Spleen (tissue), 13 donors: ENCODE data around the gene BTK. TPM values are rescaled to one million over a fixed set of nuclear protein-coding genes. Genes with fewer than 3 reads are reported as not detected.
A peak's percentile ranks its signal among the peaks of the same experiment; 100 is the strongest.

Source experiments
- DNase-seq: peaks from one replicate; pipeline ENCODE4 v3.0.0-alpha.2; 2020
- H3K27ac ChIP-seq, 8 donors: fragments of 200-600 bp; sonication (generic) in 7 of 8; 1 replicate in 4 of 8; 2 replicates in 4 of 8; pipeline versions ENCODE4 v1.5.0 to v1.8.0; 2016 to 2021; ENCODE audit warnings: inconsistent platforms in 4 of 8, mild to moderate bottlenecking in 4 of 8, moderate library complexity in 1 of 8
- H3K27me3 ChIP-seq, 7 donors: fragments of 200-600 bp; sonication (generic) in 6 of 7; replicated peaks in 1 of 7; 1 replicate in 4 of 7; 2 replicates in 3 of 7; pipeline versions ENCODE4 v1.5.0 to v1.8.0; 2016 to 2021; ENCODE audit warnings: inconsistent platforms in 3 of 7, mild to moderate bottlenecking in 1 of 7
- H3K36me3 ChIP-seq, 6 donors: fragments of 200-600 bp; sonication (generic) in 5 of 6; 1 replicate in 4 of 6; 2 replicates in 2 of 6; pipeline versions ENCODE4 v1.5.0 to v1.8.0; 2016 to 2021; ENCODE audit warnings: inconsistent platforms in 2 of 6
- H3K4me1 ChIP-seq, 6 donors: fragments of 200-600 bp; sonication (generic) in 5 of 6; 1 replicate in 3 of 6; 2 replicates in 3 of 6; pipeline versions ENCODE4 v1.5.0 to v1.8.0; 2016 to 2021; ENCODE audit warnings: inconsistent platforms in 3 of 6
- H3K4me3 ChIP-seq, 8 donors: fragments of 200-600 bp; sonication (generic) in 7 of 8; 1 replicate in 4 of 8; 2 replicates in 4 of 8; pipeline versions ENCODE4 v1.5.0 to v1.8.0; 2016 to 2021; ENCODE audit warnings: inconsistent platforms in 4 of 8, mild to moderate bottlenecking in 4 of 8, moderate library complexity in 2 of 8
- H3K9me3 ChIP-seq, 8 donors: fragments of 200-600 bp; sonication (generic) in 7 of 8; 1 replicate in 4 of 8; 2 replicates in 4 of 8; pipeline versions ENCODE4 v1.5.0 to v1.8.0; 2016 to 2021; ENCODE audit warnings: inconsistent platforms in 4 of 8
- CTCF ChIP-seq, 11 experiments: fragments of 200-600 bp in 7 of 11; fragments of 450-650 bp in 4 of 11; sonication (generic) in 4 of 11; IDR thresholded peaks in 8 of 11; conservative IDR thresholded peaks in 3 of 11; 1 replicate in 7 of 11; 2 replicates in 4 of 11; pipeline versions ENCODE4 v1.4.0 to v1.8.0; 2016 to 2021; ENCODE audit warnings: antibody characterized with exemption in 11 of 11, inconsistent platforms in 4 of 11, mild to moderate bottlenecking in 1 of 11
- POLR2A ChIP-seq, 3 donors: fragments of 450-650 bp; IDR thresholded peaks; one replicate each; pipeline ENCODE4 v1.5.1; 2017; ENCODE audit warnings: antibody characterized with exemption in 3 of 3, mild to moderate bottlenecking in 1 of 3
- POLR2AphosphoS5 ChIP-seq, 3 donors: sonication (generic); formaldehyde crosslinking; IDR thresholded peaks; one replicate each; pipeline ENCODE4 v1.5.1; 2017; ENCODE audit warnings: antibody characterized with exemption in 3 of 3
- WGBS, 5 donors: extraction: QIAGEN DNeasy Blood & Tissue Kit in 3 of 5; methylation state at CpG; one replicate each; pipeline versions ENCODE4 v1.1.5 to v1.1.7; 2013 to 2018; 5-methylcytosine and 5-hydroxymethylcytosine counted together
- intact Hi-C: fragments of 100-400 bp; cut with DNase I; formaldehyde crosslinking; loops from one replicate; pipeline ENCODE4 v1.15.0; 2023; ENCODE audit warnings: low total_unique reads
- long read RNA-seq, 2 donors: transcript quantifications; one replicate each; lab custom pipeline, GENCODE V29; 2026
- polyA plus RNA-seq, 3 donors: library from polyadenylated mRNA; stranded (reverse); fragments of 200-250 nt; gene quantifications; one replicate each; pipeline ENCODE4 v1.2.1, GENCODE V29; 2013
- total RNA-seq, 7 donors: library from RNA; depleted of rRNA in 3 of 7; stranded (reverse); fragments of >200 nt in 3 of 7; fragmentation: NEBNext Ultra II Directional in 4 of 7; extraction: Animal tissue kit (Norgen Biotek cat#: 25700) in 4 of 7; gene quantifications; one replicate each; pipeline versions ENCODE4 v1.1.0 to v1.2.1, GENCODE V29; 2016 to 2021
- donor health status: healthy with polysubstance abuse.
- donor health status: DM: no; HTN: no; CAD: no; lungs with moderate emphysema.
- donor health status: DM: no; HTN: no; CAD: no.
- donor health status: Bipolar disorder and iron deficiency.
- donor health status: healthy.
- donor health status: DM: no; HTN: no; CAD: no.
- donor health status: DM: yes; HTN: yes; CAD: no.

Gene BTK
- 100 to 1,000 TPM in 1 of 7 donors, 10 to 100 TPM in 6; 70.7 to 103 (median 81.5) TPM for total RNA-seq
- polyA plus RNA-seq: 100 to 1,000 TPM in 2 of 3 donors, 10 to 100 TPM in 1; 76.5 to 139 (median 103) TPM
- long read RNA-seq, donor 1, partial matches to known transcripts: 0 of 6 reads
- long read RNA-seq, donor 1, other reads (novel, unspliced or antisense): 0 of 6 reads
- long read RNA-seq, donor 2, partial matches to known transcripts: 0 of 4 reads
- long read RNA-seq, donor 2, other reads (novel, unspliced or antisense): 0 of 4 reads

DNA sequence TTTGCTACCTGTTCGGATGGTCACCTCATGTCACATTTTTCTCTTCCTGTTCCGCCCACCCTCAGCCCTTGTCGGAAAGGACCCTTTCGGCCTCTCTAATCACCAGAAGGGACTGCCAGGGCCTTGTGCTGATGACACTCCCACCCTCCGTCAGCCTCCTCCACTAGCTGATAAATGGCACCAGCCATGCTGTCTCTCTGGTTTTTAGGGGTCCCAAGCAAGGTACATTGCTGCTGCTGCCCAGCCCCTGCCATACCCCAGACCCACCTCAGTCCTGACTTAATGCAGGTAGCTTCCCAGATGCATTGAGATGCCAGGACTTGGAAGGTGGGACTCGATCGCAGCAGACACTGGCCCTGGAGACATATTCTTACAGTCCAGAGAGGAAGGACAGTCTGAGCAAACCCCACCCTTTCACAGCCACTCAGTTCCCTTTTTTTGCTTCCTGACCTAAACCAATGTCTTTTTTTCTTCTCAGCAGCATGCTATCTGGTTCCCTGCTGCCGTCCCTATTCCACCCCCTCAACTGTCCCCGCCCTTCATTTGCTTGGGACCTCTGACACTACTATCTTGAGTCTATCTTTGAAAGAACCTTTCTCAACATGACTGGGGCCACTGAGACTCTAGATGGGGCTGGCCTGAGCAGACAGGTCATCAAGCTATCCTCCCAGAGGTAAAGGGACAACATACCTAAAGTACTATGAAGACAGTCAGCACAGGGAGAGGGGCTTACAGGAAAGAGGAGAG, at the start of gene BTK:
Gene BTK, minus strand, starts transcription at position 397 of the 747 bp plus-strand sequence. CDS start 10,907 bp downstream, outside the sequence.
- no peaks in the 10 kb centered on the region for H3K9me3 ChIP-seq
- H3K4me1 ChIP-seq: peaks cover 0 to 47% (median 0%) of the 10 kb centered on the region in 6 donors
- TF ChIP-seq POLR2AphosphoS5 (IDR thresholded peaks at IDR 0.05) (peak in 2 of 3 donors; percentile 48 to 55), POLR2A (IDR thresholded peaks at IDR 0.05) (no peak)
- no peaks in the 10 kb centered on the region for H3K36me3 ChIP-seq
- no peaks in the 10 kb centered on the region for H3K27me3 ChIP-seq
- WGBS, 5 donors: 34 to 60% (median 42%) methylated on average over 9 of the region's 9 CpGs
- H3K27ac ChIP-seq: peak within 1 kb of the TSS in 7 of 8 donors; percentile 50 to 86 (median 70)
- no peak for DNase-seq
- H3K4me3 ChIP-seq: peak within 1 kb of the TSS in 7 of 8 donors; percentile 27 to 67 (median 42)
- intact Hi-C loops: no loop called here

DNA sequence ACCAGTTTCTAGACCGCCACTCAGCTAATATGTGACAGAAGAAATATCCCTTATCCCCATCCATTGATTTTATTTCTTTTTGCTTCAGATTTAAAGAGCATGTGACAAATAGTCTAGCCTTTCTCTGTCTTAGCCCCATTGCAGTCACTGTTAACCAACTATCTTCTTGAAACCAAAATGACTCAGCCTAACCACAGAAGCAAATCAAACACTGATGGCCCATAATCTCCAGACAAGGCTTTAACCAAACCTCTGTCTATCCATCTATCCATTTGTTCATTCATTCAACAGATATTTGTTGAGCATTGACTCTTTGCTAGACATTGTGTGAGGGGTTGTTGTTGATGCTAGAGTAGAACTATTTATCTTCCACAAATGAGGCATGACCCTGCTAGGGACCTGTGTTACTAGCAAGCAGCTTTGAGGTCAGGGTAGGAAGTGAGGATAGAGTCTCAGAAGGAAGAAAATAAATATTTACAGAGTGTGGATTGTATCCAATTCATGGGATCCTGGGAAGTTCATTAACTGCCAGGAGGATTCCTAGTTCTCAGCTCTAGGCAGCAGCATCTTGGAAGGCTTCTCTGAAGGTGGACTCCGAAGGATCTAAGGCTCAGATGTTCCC, 44.6 kb upstream of the BTK start:
- Histone ChIP-seq H3K27me3 (no peaks in the 10 kb centered on the region), H3K4me3 (no peak overlapping the region), H3K27ac (no peak overlapping the region), H3K9me3 (peaks cover 0 to 15% (median 0%) of the 10 kb centered on the region in 8 donors), H3K4me1 (no peaks in the 10 kb centered on the region), H3K36me3 (peaks cover 0 to 44% (median 5%) of the 10 kb centered on the region in 6 donors)
- intact Hi-C loops: no loop called here
- 66 to 97% (median 87%) methylated on average over 2 of the region's 2 CpGs for WGBS, 5 donors
- DNase-seq: no peak
- TF ChIP-seq CTCF (IDR thresholded peaks at IDR 0.05 in 8 of 11, conservative IDR thresholded peaks at IDR 0.05 in 3 of 11) (no peak), POLR2A (IDR thresholded peaks at IDR 0.05) (no peak), POLR2AphosphoS5 (IDR thresholded peaks at IDR 0.05) (no peak)

- Histone ChIP-seq H3K9me3 (peaks cover 0 to 15% (median 0%) of the 10 kb centered on the region in 8 donors), H3K27me3 (no peaks in the 10 kb centered on the region), H3K4me3 (no peak overlapping the region), H3K27ac (no peak overlapping the region), H3K36me3 (peaks cover 0 to 48% (median 5%) of the 10 kb centered on the region in 6 donors), H3K4me1 (no peaks in the 10 kb centered on the region)
- DNase-seq: no peak
- intact Hi-C loops: no loop called here
- no peak for TF ChIP-seq POLR2AphosphoS5 (IDR thresholded peaks at IDR 0.05)
- TF ChIP-seq POLR2A (IDR thresholded peaks at IDR 0.05): no peak
- no peak for TF ChIP-seq CTCF (IDR thresholded peaks at IDR 0.05 in 8 of 11, conservative IDR thresholded peaks at IDR 0.05 in 3 of 11)
- WGBS, 5 donors: 65 to 85% (median 83%) methylated on average over 1 of the region's 1 CpG
Measured at GRCh38 chrX:101429934-101430333, 43.9 kb upstream of the BTK start.

GRCh38 chrX:101427954-101428353, 42.0 kb upstream of the BTK start:
- no peaks in the 10 kb centered on the region for H3K27me3 ChIP-seq
- DNase-seq: no peak
- peaks cover 0 to 15% (median 0%) of the 10 kb centered on the region in 8 donors for H3K9me3 ChIP-seq
- no peak overlapping the region for H3K27ac ChIP-seq
- no peaks in the 10 kb centered on the region for H3K4me1 ChIP-seq
- intact Hi-C loops: no loop called here
- peaks cover 0 to 68% (median 5%) of the 10 kb centered on the region in 6 donors for H3K36me3 ChIP-seq
- H3K4me3 ChIP-seq: no peak overlapping the region
- no peak for TF ChIP-seq CTCF (IDR thresholded peaks at IDR 0.05 in 8 of 11, conservative IDR thresholded peaks at IDR 0.05 in 3 of 11)
- TF ChIP-seq POLR2AphosphoS5 (IDR thresholded peaks at IDR 0.05): no peak
- no peak for TF ChIP-seq POLR2A (IDR thresholded peaks at IDR 0.05)
- WGBS, 5 donors: 92 to 100% (median 97%) methylated on average over 2 of the region's 2 CpGs
